CD4-positive, alpha-beta T cell treated with Interleukin-2 at 100 ng/mL for 4 hours (primary cell): ENCODE data around the gene THBS4.

ENCODE experiments used
- DNase-seq: peaks from one replicate; pipeline ENCODE4 v3.0.0-alpha.2; 2020; ENCODE audit warnings: low spot score

Gene THBS4

GRCh38 chr5:80116465-80116864 lies 81.3 kb downstream of the THBS4 start:
- no peak for DNase-seq

DNA sequence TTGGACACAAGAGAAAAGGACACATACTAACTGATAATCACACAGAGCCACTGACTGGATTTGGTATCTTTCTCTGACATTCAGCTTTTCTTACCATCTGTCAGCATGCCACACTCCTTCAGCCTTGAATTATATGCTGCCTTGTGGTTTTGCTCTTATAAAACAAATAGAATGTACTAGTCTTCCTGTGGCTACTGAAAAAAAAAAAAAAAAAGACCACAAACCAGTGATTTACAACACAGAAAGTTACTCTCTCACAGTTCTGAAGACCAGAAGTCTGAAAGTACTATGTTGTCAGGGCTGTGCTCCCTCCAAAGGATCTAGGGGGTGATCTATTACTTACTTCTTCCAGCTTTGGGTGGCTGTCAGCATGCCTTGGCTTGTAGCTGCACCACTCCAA lies 82.3 kb downstream of the THBS4 start:
- no peak for DNase-seq

GRCh38 chr5:80119372-80119771 lies 84.2 kb downstream of the THBS4 start:
- no peak for DNase-seq

DNA sequence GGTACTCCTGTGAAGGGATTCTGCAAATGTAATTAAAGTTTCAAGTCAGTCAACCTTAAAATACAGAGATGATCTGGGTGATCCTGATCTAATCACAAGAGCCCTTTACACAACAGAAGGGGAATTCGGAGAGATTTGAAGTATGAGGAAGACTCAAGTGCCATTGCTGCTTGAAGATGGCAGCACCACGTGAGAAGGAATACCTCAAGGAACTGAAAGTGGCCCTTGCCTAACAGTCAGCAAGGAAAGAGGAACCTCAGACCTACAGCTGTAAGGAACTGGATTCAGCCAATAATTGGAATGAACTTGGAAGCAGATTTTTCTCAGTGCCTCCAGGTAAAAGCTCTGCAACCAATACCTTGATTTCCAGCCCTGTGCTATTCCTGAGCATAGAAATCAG lies 87.4 kb downstream of the THBS4 start:
- no peak for DNase-seq

- no peak for DNase-seq
These were observed 89.2 kb downstream of the THBS4 start for GRCh38 chr5:80124121-80124918.

DNA sequence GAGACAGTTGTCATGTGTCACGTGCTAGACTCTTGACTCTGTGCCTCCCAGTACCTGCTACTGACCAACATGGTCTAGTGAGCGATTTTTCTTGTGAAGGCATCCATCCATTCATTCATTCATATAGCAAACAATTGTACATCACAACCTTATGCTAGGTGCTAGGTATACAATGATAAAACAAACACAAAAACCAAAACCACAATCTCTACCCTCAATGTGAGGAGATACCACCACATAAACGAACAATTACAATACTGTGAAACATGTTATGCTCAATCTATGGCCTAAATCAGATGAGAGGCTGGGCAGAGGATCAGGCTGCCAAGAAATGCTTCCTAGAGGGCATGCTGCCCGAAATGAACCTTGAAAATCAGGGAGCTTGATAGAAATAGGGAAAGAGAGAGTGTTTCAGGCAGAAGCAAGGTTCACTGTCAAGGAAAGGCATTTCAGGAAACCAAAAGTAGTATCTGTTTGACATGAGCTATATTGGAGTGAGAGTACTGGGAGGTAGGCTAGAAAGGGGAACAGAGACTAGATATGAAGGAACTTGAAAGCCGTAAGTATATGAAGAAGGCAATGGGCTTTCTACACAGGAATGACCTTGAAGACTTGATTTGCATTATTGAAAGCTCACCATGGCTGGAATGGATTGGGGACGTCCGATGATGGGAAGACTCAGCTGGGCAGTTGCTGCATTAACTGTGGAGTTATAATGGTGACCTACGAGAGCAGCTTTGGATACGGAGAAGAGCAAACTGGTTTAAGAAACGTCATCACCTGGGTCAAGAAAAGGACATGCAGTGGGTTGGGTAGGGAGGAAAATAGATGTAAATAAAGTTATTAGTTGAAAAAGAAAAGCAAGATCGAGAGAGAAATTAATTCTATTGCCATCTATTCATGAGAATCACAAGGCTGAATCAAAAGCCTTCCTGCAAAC lies 90.1 kb downstream of the THBS4 start:
- DNase-seq: no peak

DNA sequence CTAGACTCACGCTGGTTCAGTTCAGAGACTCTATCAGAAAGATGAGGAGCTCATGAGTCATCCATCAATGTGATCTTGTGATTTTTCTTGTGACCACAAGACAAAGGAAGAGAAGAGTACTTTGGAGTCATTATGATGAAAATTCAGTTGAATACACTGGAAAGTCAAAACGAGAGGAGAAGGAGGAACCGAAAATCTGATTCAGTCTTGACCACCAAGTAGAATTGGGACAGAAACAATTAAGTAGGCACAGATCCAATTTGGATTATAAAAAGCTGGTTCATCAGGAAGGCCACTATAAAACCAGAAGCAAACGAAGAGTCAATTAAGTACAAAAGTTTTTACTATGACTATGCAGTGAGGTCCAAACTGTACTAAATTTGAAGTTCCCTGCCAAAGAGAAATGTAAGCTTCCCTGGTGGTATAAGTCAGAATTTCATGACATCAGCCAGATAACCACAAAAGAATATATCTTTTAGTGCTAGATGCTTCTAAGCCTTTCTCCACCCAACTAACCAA lies 90.9 kb downstream of the THBS4 start:
- DNase-seq: peak; percentile 73

DNA sequence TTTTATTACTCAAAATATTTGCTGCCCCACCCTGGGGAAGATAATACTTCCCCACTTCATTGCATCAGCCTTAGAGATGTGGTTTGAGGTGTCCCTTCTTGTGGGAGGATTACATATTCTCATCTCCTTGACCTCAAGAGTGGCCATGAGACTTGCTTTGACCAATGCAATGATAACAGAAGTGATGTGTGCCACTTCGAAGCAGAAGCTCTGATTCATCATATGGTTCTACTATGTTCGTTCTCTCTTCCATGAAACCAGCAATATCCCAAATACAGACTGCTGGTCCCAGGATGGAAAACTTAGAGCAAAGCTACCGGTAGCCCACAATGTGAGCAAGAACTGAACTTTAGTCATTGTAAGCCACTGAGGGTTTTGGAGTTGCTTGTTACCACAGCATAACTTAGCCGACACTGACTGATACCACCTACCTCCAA lies 92.0 kb downstream of the THBS4 start:
- no peak for DNase-seq

DNA sequence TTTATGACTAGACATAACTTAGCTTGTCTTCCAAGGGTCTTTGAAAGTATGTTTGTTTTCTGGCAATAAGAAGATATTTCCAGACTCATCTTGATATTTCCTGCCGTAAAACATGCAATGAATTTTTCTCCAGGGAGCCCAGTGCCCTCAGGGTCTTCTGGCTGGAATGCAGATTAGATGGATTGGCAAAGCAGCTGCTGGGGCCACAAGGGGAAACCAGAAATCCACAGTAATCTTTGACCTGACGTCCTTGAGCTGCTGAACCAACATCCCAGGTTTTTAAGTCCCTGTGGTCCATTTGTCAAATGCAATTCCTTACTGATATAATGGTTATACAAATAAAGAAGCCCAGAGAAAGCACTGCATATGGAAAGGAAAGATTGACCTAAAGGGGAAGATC lies 93.0 kb downstream of the THBS4 start:
- DNase-seq: no peak

DNA sequence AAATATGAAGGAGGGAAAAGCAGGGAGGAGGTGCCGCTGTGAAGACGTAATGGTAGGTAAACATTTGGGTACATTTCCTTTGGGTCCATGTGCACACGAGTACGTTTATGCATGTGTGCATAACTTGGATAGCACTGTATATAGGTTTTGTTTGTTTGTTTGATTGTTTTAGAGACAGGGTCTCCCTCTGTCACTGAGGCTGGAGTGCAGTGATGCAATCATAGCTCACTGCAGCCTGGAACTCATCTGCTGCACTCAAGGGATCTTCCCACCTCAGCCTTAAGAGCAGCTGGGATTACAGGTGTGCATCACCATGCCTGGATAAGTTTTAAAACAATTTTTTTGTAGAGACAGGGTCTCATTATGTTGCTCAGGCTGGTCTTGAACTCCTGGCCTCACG lies 94.0 kb downstream of the THBS4 start:
- DNase-seq: no peak
